Vagina (tissue), 2 donors: ENCODE measurements around the gene IL2RA.

ENCODE experiments used
- CTCF ChIP-seq, 3 experiments: fragments of 450-650 bp in 2 of 3; fragments of 200-600 bp in 1 of 3; sonication (generic) in 1 of 3; IDR thresholded peaks; one replicate each; pipeline ENCODE4 v1.5.1; 2017 to 2019; ENCODE audit warnings: antibody characterized with exemption in 3 of 3, mild to moderate bottlenecking in 2 of 3, moderate library complexity in 2 of 3
- POLR2A ChIP-seq, 2 donors: fragments of 450-650 bp; IDR thresholded peaks; one replicate each; pipeline ENCODE4 v1.6.1; 2017; ENCODE audit warnings: antibody characterized with exemption in 2 of 2, mild to moderate bottlenecking in 2 of 2, moderate library complexity in 2 of 2

GRCh38 chr10:5963071-5963470, 99.1 kb downstream of the IL2RA start:
- no peak for TF ChIP-seq POLR2A (IDR thresholded peaks at IDR 0.05)
- no peak for TF ChIP-seq CTCF (IDR thresholded peaks at IDR 0.05)
